GM19240 (cell line): ENCODE results near the gene GRM7.
"Not testable (repeated sequence)": the region's sequence is repeated elsewhere in the genome, so short reads cannot be mapped to it uniquely, and the experiment has no call there.

Experiments
- DNase-seq: peaks from one replicate; pipeline ENCODE4 v3.0.0; 2011; ENCODE audit warnings: low spot score; ENCODE audit not compliant: insufficient read length

GRM7 gene

DNA sequence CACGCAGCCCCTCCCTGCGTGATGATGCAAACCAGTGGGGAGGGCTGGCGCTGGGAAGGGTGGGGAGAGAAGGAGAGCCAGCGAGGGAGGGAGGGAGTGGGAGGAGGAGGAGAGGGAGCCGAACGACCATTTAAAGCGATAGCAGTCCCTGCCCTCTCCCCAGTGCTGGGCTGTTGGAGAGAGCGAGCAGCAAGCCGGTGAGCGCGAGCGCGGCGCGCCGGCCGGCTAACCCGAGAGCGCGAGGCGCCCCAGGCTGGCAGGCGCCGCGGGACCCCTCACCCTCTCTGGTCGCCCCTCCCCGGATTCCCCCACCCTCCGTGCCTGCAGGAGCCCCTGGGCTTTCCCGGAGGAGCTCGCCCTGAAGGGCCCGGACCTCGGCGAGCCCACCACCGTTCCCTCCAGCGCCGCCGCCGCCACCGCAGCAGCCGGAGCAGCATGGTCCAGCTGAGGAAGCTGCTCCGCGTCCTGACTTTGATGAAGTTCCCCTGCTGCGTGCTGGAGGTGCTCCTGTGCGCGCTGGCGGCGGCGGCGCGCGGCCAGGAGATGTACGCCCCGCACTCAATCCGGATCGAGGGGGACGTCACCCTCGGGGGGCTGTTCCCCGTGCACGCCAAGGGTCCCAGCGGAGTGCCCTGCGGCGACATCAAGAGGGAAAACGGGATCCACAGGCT lies at the start of gene GRM7:
Gene GRM7, plus strand, starts transcription at position 162 of the 671 bp plus-strand sequence.
- no peak for DNase-seq

DNA sequence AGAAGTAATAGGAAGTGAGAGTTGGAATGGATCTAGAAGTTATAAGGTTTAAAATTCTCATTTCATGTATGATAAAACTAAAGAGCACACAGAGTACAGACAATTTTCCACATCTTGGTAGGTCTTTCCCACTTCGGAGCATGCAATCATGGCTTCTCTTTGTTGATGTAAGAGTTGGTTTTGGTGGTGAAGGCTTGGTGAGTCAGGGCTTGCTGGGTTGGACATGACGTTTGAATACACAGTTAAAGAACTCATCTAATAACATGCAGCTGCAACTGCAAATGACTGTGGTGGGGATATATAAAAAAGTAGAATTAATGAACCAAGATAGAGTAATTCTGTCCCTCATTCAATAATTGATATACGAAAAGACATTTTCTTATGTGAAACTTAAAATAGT lies 39.5 kb upstream of the GRM7 start:
- DNase-seq = no peak

DNA sequence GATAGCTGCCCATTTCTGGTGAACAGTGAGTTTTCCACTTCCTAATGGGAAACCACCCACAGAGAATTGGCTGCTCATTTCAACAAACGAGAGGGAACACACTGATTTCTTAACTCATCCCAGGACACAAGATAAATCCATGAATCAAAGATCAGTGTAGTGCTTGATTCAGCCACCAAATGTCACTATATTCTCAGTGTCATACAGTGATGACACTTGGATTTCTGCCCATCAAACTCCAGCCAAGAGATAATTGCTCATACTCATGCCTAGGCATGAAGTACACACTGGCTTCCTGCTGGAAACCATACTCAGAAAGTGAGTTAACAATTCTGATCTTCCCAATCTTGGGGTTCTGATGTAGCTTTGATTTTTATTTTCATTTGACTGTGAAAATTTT lies 35.4 kb upstream of the GRM7 start:
- DNase-seq = no peak

DNA sequence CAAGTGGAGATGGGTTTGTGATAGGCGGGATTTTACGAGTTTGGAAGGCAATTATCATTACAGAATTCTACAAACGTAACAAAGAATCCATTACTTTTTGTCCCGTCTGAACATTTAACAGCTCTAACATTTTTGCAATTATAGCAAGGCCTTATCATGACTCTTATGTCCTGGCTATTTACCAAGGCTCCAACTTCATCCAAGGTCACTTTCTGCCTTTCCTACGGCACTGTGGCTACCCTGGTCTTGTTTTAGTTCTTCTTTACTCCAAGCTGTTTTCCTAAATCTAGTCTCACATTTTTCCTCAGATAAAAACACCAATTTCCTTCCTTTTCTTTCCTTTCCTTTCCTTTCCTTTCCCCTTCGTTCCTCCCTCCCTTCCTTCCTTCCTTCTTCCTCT lies 33.5 kb upstream of the GRM7 start:
- DNase-seq = no peak

DNA sequence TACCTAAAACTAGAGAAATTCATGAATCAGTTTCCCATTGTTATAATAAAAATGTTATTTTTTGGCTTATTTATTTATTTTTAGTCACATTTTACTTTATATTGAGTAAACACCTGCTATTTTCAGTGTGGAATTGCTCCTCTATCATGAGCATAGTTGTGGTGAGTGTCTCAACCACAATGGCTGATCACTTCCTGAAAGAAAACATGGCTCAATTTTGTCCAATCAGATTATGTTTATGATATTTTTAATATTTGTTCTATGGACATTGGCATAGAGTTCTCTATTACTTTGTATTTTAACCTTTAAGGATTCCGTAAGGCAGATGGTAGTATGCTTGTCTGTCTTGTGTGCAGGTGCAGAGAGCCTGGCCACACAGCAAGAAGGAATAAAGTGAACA lies 16.2 kb upstream of the GRM7 start:
- DNase-seq = no peak

DNA sequence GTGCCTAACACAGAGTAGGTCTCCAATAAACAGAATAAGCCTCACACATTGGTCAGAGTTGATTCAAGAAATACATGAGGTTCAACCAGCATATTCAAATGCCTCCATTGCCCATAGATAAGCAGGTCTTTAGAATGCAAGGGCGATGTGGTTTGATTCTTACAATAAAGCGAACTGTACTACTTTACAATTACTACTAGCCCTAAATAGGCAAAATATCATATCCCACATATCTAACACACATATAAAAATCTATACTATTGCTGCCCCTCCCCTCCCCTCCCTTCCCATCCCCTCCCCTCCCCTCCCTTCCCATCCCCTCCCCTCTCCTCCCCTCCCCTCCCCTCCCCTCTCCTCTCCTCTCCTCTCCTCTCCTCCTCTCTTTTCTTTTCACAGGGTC lies 6.7 kb upstream of the GRM7 start:
- no peak for DNase-seq

DNA sequence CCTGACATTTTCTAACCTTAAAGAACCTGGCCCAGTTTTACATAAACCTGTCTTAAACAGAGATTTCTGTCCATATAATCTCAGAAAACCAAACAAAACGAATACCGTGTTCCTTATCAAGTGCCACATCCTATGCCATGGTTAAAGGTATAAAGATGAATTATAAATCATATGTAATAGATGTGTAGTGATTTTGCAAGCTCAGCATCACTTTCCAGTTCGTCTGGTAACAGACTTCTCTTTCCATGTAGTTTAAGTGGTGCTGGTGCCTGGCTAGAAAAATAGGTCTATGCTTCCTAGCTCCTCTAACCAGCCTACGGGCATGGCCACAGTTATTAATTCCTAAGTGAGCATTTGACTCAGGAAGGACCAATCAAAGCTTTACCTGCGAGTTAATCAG lies 3.4 kb upstream of the GRM7 start:
- no peak for DNase-seq

DNA sequence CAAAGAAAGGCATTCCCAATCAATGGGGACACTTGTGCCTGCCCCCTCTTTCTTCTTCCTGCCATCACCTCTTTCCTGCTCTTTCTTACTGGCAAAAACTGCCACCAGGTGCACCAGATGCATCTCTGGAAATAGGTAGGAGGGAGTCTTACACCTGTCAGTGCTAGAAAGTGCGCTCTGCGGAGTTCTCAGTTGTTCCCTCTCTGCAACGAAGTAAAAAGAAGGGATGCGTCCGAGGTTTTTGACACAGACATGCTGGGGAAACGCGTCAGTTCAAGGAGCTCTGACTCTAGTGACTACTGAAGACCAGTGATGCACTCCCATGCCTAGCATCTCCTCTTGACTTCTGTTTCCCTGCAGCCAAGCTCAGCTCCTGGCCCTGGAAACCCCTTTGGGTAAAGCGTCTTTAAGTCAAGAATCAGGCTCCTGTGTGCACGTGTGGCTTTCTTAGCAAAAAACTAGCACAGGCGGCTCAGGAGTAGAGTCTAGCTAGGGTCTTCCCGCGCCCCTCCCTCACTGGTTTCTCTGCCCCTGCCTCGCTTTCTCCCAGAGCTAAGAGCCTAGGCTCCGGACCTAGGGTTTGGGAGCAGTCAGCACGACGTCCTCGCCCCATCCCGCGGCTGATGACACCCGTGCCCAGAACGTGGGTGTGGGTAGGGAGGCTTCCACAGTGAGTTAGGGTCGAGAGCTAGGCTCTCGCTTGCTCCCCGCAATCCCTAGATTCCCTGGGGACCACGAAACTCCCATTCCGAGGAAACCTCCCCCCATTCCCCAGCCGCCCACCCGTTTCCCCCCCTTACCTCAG lies 564 bp upstream of the GRM7 start:
- no peak for DNase-seq

DNA sequence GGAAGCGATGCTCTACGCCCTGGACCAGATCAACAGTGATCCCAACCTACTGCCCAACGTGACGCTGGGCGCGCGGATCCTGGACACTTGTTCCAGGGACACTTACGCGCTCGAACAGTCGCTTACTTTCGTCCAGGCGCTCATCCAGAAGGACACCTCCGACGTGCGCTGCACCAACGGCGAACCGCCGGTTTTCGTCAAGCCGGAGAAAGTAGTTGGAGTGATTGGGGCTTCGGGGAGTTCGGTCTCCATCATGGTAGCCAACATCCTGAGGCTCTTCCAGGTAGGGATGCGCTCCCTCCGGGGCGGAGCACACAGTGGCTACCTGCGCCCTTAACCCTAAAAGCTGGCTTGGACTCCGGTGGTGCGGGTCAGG lies 698 bp downstream of the GRM7 start:
- DNase-seq = no peak

DNA sequence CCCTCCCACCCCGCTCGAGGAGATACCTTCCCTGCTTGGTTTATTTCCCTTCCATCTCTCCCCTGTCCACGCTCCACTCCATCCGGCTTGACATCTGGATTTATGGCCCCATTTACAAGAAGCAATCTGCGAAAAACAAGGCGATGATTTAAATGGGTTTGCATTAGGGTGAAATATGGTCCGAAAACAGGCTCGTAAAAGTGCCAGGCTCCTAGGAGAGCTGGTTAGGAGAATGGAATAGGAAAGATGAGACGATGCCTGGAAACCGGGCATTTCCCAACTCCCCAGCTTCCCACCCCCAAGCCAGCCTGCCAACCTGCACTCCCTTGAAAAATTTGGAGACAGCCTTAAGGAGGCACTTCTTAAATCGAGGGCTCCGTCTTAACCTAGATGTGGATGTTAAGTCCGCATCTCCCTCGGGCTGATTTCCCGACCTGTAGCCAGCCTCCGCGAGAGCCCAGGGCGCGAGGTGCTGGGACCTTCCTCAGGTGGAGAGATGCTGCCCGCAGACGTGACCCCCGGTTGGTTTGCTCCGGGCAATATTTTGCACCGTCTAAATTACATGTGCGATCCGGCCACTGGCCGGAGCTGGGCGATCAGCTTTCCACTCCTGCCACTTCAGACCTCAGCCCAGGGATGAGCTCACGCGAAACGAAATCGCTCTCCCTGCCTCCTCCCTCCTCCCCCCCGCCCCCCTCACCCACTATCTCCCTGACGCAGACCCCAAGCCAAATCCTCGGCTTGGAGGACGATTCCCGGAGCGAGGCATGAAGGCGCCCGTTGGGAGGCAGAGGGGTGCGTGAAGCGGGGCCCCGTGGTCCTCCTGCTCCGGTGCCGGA lies 1.3 kb downstream of the GRM7 start:
- no peak for DNase-seq

DNA sequence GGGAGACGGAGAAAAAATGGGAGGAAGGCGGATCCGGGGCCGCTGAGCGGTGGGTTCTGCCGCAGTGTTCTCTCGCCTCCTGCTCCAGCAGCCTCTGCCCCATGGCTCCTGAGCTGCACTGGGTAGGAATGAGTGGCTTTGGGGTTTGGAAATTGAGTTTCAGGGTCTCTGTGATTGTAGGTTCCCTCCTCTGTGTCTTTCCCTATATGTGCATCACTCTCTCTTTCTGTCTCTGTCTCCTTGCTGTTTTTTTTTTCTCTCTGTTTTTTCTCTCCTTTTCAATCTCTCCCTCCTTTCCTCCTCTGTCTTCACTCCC lies 1.9 kb downstream of the GRM7 start:
- no peak for DNase-seq

DNA sequence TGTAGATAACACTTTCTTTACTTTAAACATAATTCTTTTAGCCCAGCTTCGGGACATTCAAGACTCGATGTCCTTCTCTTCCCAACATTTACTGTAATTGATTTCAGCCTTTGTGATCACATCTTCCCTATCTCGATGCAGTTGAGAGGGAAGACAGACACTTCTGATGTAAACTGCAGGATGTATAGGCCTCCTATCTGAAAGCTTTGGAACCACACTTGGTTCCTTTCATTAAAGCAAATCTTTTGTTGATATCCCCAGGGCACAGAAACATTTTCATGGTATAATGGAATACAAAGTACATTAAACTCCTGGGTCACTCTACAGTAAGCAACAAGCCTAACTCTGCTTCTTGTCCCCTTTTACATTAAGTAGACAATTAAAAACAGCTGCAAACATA lies 6.4 kb downstream of the GRM7 start:
- no peak for DNase-seq

DNA sequence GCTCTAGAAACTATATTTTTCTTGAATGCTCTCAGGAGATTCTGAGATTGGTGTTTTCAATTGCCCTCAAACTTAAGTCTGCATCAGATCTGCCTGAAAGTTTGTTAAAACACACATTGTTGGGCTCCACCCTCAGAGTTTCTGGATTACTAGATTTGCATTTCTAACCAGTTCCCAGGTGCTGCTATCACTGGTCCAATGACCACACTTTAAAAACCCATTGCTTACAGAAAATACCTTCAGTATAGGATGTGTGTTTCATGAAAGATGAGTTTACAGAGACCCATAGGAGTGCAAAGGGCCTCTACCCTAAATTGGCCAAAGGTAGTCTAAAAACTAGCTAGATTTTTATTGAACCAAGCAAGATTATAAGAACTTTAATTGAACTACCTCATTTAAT lies 17.8 kb downstream of the GRM7 start:
- no peak for DNase-seq

DNA sequence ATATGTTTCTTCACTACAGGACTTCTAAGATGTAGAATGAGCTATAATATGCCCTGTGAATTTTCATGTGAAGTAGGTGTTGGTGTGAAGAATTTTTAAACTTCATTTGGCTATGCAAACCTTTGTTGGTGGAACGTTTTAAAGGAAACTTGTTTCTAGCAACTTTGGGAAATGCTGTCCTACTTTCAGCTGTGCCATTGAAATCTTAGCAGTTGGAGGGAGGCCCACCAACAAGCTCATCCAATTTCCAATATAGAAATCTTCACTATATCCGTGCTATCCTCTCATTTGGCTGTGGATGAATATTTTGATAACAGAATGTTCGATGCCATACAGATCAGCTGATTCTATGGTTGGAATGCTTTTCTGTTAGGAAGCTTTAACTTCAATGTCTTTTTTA lies 51.3 kb downstream of the GRM7 start:
- no peak for DNase-seq

DNA sequence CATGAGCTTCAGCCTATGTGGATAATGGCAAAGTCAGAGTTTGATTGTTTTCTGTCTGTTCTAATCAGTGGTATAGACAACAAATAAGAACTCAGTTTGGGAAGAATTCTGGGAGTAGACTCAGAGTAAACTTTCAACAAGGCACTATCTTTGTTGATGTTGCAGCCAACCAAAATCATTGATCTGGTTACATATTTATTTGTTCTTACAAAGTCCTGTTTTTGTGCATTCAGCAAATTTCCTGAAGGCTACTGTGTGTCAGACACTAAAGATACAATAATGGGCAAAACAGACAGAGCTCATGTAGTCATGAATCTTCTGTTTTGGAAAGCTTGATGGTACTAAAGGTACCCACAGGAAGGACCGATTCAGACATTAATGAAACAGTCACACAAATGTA lies 55.0 kb downstream of the GRM7 start:
- no peak for DNase-seq

DNA sequence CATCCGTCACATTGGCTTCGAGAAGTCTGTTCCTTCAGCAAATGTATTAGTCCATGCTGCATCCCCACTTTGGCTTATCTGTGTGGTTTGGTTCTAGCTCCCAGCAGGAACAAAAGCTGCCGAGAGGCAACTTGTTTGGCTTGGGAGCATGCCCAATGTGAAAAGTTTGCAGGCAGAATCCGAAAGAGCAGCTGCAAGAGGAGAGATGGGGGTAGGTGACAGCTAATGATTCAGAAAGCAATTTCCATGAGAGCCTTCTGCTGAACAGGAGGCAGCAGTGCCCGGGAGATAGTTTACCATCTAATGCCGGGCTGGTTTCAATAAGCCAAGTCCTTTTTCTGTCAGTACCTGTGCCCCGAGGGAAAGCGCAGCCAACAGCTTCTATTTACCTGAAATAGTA lies 60.2 kb downstream of the GRM7 start:
- no peak for DNase-seq

DNA sequence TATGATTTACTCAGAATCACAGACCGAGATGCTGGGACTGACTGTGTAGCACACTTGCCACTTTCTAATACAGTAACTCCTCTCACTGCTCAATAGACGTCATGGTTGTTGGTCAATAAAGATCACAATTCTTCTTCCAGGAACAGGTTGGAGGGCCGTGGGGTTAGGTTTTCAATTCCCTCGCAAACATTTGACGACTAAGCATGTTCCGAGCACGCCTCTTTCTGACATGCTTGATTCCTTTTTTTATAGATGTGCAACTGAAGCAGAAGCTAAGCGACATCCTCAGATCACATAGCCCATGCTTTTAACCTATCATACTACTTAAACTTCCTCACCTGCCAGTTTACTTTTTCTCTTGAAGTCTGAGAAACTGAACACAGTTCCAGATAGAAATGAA lies 61.0 kb downstream of the GRM7 start:
- no peak for DNase-seq

DNA sequence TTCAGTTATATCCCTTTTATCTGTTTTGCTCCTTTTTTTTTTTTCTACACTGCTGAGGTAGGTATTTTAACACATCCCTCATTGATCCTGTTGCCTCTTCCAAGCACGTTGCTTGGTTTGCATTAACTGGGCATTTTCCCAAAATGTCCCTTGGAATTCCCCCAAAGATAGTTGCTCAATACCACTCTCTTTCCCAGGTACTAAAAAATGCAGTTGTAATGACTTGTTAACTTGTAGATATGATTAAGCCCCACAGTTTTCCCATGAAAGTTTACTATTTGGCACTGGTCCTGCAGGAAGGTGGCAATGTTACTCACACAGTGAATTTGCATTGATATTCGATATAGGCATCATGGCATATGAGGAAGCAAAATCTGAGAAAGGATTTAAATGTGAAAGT lies 67.1 kb downstream of the GRM7 start:
- DNase-seq = no peak

DNA sequence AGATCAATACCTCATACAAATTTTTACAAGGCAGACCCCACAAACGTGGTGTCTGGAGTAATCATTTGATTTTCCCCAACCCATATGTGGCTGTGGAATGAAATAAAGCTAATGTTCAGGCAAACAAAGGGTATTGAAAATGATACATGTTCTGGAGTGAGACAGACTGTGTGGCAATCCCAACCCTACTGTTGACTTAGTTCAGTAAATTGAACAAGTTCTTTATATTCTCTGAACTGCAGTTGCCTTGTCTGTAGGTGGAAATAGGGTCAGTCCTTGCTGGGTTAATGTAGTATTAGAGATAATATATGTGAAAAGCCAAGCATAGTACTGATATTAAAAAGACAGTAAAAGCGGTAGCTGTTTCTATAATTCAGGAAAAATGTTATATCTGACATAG lies 69.0 kb downstream of the GRM7 start:
- DNase-seq = no peak

DNA sequence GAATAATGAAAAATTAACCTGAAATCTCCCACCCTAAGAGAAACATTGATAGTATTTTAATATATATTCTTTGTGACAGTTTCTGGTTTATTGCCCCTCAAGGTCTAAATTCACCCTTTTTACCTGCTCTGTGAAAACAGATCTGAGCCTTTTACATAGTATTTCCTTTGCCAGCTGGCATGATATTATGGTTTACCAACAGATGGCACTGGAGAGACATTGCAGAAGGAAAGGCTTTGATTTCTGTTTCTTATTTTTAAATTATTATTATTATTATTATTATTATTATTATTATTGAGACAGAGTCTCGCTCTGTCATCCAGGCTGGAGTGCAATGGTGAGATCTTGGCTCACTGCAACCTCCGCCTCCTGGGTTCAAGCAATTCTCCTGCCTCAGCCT lies 74.5 kb downstream of the GRM7 start:
- DNase-seq = not testable (repeated sequence)

DNA sequence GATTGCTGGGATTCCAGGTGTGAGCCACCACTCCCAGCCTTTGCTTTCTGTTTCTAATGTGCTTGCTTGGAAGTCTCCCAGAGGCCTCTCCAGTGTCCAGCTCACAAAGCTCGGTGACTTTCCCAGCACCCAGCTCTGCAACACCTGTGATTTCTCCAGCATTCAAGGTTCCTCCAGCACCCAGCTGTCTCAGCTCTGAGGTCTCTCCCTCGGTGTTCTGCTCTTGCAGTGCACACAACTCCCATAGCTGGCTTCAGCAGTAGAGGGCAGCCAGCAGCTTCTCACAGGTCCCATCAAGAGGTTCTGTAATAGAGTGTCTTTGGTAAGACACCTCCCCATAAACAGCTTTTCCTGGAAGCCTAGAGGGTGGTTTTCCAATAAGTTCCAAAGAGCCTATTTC lies 75.1 kb downstream of the GRM7 start:
- no peak for DNase-seq

DNA sequence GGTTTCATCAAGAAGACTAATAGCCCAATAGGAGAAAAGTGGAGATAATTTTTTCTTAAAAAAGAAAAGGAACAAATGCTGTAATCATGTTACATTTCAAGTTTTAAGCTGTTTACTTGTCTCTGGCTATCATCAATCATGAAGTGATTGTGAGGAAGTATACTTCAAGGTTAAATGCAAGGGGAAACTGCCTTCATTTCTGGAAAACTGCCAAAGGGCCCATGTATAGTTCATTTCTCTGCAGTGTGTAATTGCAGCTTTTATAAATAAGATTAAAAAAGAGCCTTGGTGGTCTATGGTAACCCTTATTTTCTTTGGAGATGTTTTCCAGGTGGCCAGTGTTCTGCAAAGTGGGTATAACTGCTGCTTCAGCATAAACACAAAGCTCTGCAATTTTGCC lies 101.9 kb downstream of the GRM7 start:
- no peak for DNase-seq

DNA sequence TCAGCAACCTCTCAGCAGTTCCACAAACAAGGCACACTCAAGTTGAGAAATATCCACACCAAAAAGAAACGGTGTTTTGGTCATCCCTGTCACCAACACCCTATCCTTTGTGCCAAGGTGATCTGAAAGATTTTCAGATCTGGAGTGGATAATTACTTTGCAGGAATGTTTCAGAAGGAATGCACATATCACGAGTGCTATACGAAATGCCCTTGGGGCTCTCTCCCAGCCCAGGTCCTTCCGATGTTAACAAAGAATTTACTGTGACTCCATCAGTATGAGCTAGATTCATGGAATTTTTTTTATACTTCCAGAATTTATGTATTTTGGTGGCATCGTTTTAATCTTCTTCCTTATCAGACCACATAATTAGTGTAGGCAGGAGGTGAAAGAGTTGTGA lies 105.0 kb downstream of the GRM7 start:
- no peak for DNase-seq
